ENCODE results near the gene BLM. TPM values are rescaled to one million over a fixed set of nuclear protein-coding genes. Genes with fewer than 3 reads are reported as not detected.
"Not testable (repeated sequence)": the region's sequence is repeated elsewhere in the genome, so short reads cannot be mapped to it uniquely, and the experiment has no call there.

Gene BLM
- 11.7 TPM for polyA plus RNA-seq (2013, experiment 1 of 2)
- polyA plus RNA-seq (2013, experiment 2 of 2), result 13.9 TPM

GRCh38 chr15:90716976-90717821 lies at the start of gene BLM:
Gene BLM (plus strand): TSS chr15:90717346. CDS start chr15:90747393, 30,047 bp downstream.
- 0% methylated on average over 57 to 63 of the region's 65 CpGs for WGBS, 2 experiments (ENCODE audit: insufficient coverage in 2 of 2)
- Histone ChIP-seq H3K27ac (ENCODE audit: low read depth, low read length, severe bottlenecking) (peak within 1 kb of the TSS; percentile 87), H3K9me3 (ENCODE audit: control insufficient read depth, low read length) (no peaks in the 10 kb centered on the region), H3K36me3 (ENCODE audit: control insufficient read depth, insufficient read depth, low read length) (peaks cover 14% of the 10 kb centered on the region), H3K4me1 (ENCODE audit: control insufficient read depth, insufficient read depth, low read length, poor library complexity, severe bottlenecking) (peaks cover 7% of the 10 kb centered on the region), H3K4me3 (ENCODE audit: extremely low read depth, insufficient read depth, low read length, poor library complexity, severe bottlenecking) (peak within 1 kb of the TSS; percentile 88)

GRCh38 chr15:90667755-90668345 lies 49.3 kb upstream of the BLM start:
- H3K9me3 ChIP-seq (ENCODE audit: control insufficient read depth, low read length); H3K4me3 ChIP-seq (ENCODE audit: extremely low read depth, insufficient read depth, low read length, poor library complexity, severe bottlenecking); H3K27ac ChIP-seq (ENCODE audit: low read depth, low read length, severe bottlenecking); H3K36me3 ChIP-seq (ENCODE audit: control insufficient read depth, insufficient read depth, low read length); H3K4me1 ChIP-seq (ENCODE audit: control insufficient read depth, insufficient read depth, low read length, poor library complexity, severe bottlenecking): not testable (repeated sequence)
- 84 to 87% methylated on average over 3 of the region's 7 CpGs for WGBS, 2 experiments (ENCODE audit: insufficient coverage in 2 of 2)

GRCh38 chr15:90670631-90671030 lies 46.5 kb upstream of the BLM start:
- H3K4me3 ChIP-seq (ENCODE audit: extremely low read depth, insufficient read depth, low read length, poor library complexity, severe bottlenecking); H3K4me1 ChIP-seq (ENCODE audit: control insufficient read depth, insufficient read depth, low read length, poor library complexity, severe bottlenecking): not testable (repeated sequence)
- 87 to 98% methylated on average over 5 to 6 of the region's 8 CpGs for WGBS, 2 experiments (ENCODE audit: insufficient coverage in 2 of 2)

GRCh38 chr15:90671216-90671615 lies 45.9 kb upstream of the BLM start:
- WGBS, 2 experiments (ENCODE audit: insufficient coverage in 2 of 2), result 83 to 92% methylated on average over 4 of the region's 4 CpGs
- no peak overlapping the region for H3K4me3 ChIP-seq (ENCODE audit: extremely low read depth, insufficient read depth, low read length, poor library complexity, severe bottlenecking)

More at GRCh38 chr15:90670631-90671030, 46.5 kb upstream of the BLM start:
- not testable (repeated sequence) for H3K27ac ChIP-seq (ENCODE audit: low read depth, low read length, severe bottlenecking); H3K36me3 ChIP-seq (ENCODE audit: control insufficient read depth, insufficient read depth, low read length); H3K9me3 ChIP-seq (ENCODE audit: control insufficient read depth, low read length)

GRCh38 chr15:90673357-90673756 lies 43.8 kb upstream of the BLM start:
- not testable (repeated sequence) for H3K4me1 ChIP-seq (ENCODE audit: control insufficient read depth, insufficient read depth, low read length, poor library complexity, severe bottlenecking); H3K9me3 ChIP-seq (ENCODE audit: control insufficient read depth, low read length); H3K36me3 ChIP-seq (ENCODE audit: control insufficient read depth, insufficient read depth, low read length); H3K4me3 ChIP-seq (ENCODE audit: extremely low read depth, insufficient read depth, low read length, poor library complexity, severe bottlenecking); H3K27ac ChIP-seq (ENCODE audit: low read depth, low read length, severe bottlenecking)
- 98% methylated on average over 4 of the region's 10 CpGs; no CpG with 5 or more reads in 1 of the 2 experiments for WGBS, 2 experiments (ENCODE audit: insufficient coverage in 2 of 2)

More at GRCh38 chr15:90671216-90671615, 45.9 kb upstream of the BLM start:
- peaks cover 6% of the 10 kb centered on the region for H3K4me1 ChIP-seq (ENCODE audit: control insufficient read depth, insufficient read depth, low read length, poor library complexity, severe bottlenecking)
- H3K9me3 ChIP-seq (ENCODE audit: control insufficient read depth, low read length), result no peaks in the 10 kb centered on the region
- H3K27ac ChIP-seq (ENCODE audit: low read depth, low read length, severe bottlenecking), result no peak overlapping the region
- no peaks in the 10 kb centered on the region for H3K36me3 ChIP-seq (ENCODE audit: control insufficient read depth, insufficient read depth, low read length)

- Histone ChIP-seq H3K4me3 (ENCODE audit: extremely low read depth, insufficient read depth, low read length, poor library complexity, severe bottlenecking) (no peak overlapping the region), H3K36me3 (ENCODE audit: control insufficient read depth, insufficient read depth, low read length) (no peaks in the 10 kb centered on the region), H3K4me1 (ENCODE audit: control insufficient read depth, insufficient read depth, low read length, poor library complexity, severe bottlenecking) (peaks cover 6% of the 10 kb centered on the region), H3K27ac (ENCODE audit: low read depth, low read length, severe bottlenecking) (no peak overlapping the region), H3K9me3 (ENCODE audit: control insufficient read depth, low read length) (no peaks in the 10 kb centered on the region)
- WGBS, 2 experiments (ENCODE audit: insufficient coverage in 2 of 2), result 86 to 96% methylated on average over 3 of the region's 3 CpGs
Measured at GRCh38 chr15:90674476-90674875, 42.7 kb upstream of the BLM start.

- H3K9me3 ChIP-seq (ENCODE audit: control insufficient read depth, low read length), result no peaks in the 10 kb centered on the region
- no peaks in the 10 kb centered on the region for H3K36me3 ChIP-seq (ENCODE audit: control insufficient read depth, insufficient read depth, low read length)
- H3K27ac ChIP-seq (ENCODE audit: low read depth, low read length, severe bottlenecking), result no peak overlapping the region
- no peak overlapping the region for H3K4me3 ChIP-seq (ENCODE audit: extremely low read depth, insufficient read depth, low read length, poor library complexity, severe bottlenecking)
- 92 to 93% methylated on average over 4 of the region's 5 CpGs for WGBS, 2 experiments (ENCODE audit: insufficient coverage in 2 of 2)
- peaks cover 6% of the 10 kb centered on the region for H3K4me1 ChIP-seq (ENCODE audit: control insufficient read depth, insufficient read depth, low read length, poor library complexity, severe bottlenecking)
Measured at GRCh38 chr15:90675464-90675863, 41.7 kb upstream of the BLM start.

GRCh38 chr15:90677807-90678790 lies 39.0 kb upstream of the BLM start:
- no peak overlapping the region for H3K4me3 ChIP-seq (ENCODE audit: extremely low read depth, insufficient read depth, low read length, poor library complexity, severe bottlenecking)
- WGBS, 2 experiments (ENCODE audit: insufficient coverage in 2 of 2), result 90 to 91% methylated on average over 3 to 6 of the region's 12 CpGs
- H3K9me3 ChIP-seq (ENCODE audit: control insufficient read depth, low read length), result no peaks in the 10 kb centered on the region
- H3K27ac ChIP-seq (ENCODE audit: low read depth, low read length, severe bottlenecking), result no peak overlapping the region
- H3K4me1 ChIP-seq (ENCODE audit: control insufficient read depth, insufficient read depth, low read length, poor library complexity, severe bottlenecking), result peaks cover 6% of the 10 kb centered on the region
- H3K36me3 ChIP-seq (ENCODE audit: control insufficient read depth, insufficient read depth, low read length), result no peaks in the 10 kb centered on the region

GRCh38 chr15:90679959-90680358 lies 37.2 kb upstream of the BLM start:
- Histone ChIP-seq H3K4me1 (ENCODE audit: control insufficient read depth, insufficient read depth, low read length, poor library complexity, severe bottlenecking) (no peaks in the 10 kb centered on the region), H3K27ac (ENCODE audit: low read depth, low read length, severe bottlenecking) (no peak overlapping the region), H3K36me3 (ENCODE audit: control insufficient read depth, insufficient read depth, low read length) (no peaks in the 10 kb centered on the region), H3K9me3 (ENCODE audit: control insufficient read depth, low read length) (no peaks in the 10 kb centered on the region), H3K4me3 (ENCODE audit: extremely low read depth, insufficient read depth, low read length, poor library complexity, severe bottlenecking) (no peak overlapping the region)
- WGBS, 2 experiments (ENCODE audit: insufficient coverage in 2 of 2), result 85 to 100% methylated on average over 2 to 3 of the region's 3 CpGs

- H3K4me3 ChIP-seq (ENCODE audit: extremely low read depth, insufficient read depth, low read length, poor library complexity, severe bottlenecking), result no peak overlapping the region
- H3K9me3 ChIP-seq (ENCODE audit: control insufficient read depth, low read length), result no peaks in the 10 kb centered on the region
- no peak overlapping the region for H3K27ac ChIP-seq (ENCODE audit: low read depth, low read length, severe bottlenecking)
- WGBS, 2 experiments (ENCODE audit: insufficient coverage in 2 of 2), result 90 to 94% methylated on average over 4 to 5 of the region's 6 CpGs
- H3K4me1 ChIP-seq (ENCODE audit: control insufficient read depth, insufficient read depth, low read length, poor library complexity, severe bottlenecking), result no peaks in the 10 kb centered on the region
- no peaks in the 10 kb centered on the region for H3K36me3 ChIP-seq (ENCODE audit: control insufficient read depth, insufficient read depth, low read length)
Measured at GRCh38 chr15:90680371-90680935, 36.7 kb upstream of the BLM start.
